GM21737 (cell line): ENCODE measurements around the gene DYNC2H1.

ENCODE experiments used
- ATAC-seq: cut with Tn5 transposase; IDR thresholded peaks from one replicate; pipeline ENCODE4 v1.9.1; 2021; ENCODE audit warnings: mild to moderate bottlenecking, moderate library complexity; ENCODE audit not compliant: unreplicated experiment

Gene DYNC2H1

DNA sequence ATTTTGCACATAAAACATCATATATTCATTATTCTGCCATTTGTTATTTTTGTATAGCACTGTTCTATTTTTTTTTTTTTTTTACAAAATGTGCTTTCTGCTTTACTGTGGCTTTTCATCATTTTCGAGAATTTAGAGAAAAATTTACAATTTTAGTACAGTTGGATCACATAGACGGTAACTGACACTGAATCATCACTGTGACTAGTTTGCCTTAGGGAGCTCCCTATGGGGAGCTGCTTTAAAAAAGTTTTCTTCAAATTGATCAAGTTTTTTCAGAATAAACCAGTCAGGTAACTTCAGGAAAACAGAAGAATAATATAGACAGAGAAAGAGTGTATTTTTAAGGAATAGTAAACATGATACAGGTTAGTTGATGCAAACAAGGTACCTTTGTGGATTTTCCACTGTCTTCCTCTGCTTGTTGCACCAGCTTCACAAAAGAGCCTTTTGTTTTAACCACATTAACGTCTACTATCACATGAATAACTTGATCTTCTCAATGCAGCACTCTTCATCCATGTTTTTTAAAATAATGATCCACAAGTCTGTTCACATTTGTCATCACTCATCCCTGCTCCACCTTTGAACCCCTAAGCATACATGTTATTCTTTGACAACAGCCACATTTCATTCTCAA, 327.0 kb downstream of the DYNC2H1 start:
- no peak for ATAC-seq

DNA sequence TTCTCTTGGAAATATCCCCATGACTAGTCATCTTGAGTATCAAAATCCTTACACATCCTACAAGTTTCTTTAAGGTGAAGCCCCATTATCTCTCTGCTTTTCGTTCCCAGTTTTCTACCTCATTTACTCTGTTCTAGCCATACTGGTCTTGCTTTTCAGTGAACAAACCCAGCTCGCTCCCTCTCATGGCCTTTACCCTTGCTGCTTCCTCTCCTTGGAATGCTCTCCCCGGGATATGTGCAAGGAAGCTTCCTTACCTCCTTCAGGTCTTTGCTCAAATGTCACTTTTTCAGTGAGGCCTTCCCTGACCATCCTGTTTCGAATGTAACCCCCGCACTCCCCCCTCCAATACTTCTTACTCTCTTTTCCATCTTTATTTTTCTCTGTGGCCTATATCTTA, 331.8 kb downstream of the DYNC2H1 start:
- no peak for ATAC-seq

DNA sequence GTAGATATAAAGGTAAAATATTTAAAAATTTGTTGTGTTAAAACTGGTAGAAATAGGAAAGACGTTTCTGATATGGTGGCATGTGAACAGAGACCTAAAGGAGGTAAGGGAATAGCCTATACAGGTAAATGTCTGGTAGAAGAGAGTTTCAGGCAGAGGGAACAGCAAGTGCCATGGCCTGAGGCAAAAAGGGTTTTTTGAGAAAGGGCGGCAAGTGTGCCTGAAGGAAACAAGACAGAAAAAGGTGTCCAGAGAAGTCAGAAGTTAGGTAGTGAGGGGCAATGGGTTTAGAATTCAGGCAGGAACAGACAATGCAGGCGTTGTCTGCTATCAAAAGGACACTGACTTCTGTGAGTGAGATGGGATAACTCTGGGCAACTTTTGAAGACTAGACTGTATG, 339.7 kb downstream of the DYNC2H1 start:
- ATAC-seq, result no peak

DNA sequence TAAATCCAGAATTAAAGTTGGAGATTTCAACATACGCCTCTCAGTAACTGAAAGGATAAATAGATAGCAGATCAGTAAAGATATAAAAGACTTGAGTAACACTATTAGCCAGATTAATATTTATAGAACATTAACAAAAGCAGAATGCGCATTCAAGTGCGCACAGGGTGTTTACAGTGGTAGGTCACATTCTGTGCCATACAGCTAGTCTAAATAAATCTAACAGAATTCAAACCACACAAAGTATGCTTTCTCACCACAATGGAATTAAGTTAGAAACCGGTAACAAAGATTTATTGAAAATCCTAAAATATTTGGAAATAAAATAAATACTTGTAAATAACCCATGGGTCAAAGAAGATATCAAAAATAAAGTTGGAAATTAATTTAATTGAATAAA, 341.0 kb downstream of the DYNC2H1 start:
- no peak for ATAC-seq

DNA sequence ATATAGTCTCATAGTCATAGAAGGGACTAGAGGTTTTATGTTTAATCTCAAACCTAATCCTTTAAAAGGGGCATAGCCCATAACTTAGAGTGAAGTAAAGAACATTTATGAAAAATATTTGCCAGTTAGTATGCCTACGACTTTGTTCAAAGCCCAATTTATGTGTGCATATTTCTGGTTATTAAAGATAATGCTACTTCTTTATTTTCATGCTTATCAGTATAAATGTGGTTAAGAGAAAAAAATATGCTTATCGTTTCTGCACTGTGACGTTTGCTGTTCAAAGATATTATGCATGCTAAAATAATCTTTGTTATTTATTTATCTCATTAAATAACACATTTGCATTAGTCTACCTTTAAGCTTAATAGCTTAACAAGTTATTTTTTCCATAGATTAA, 343.9 kb downstream of the DYNC2H1 start:
- no peak for ATAC-seq

DNA sequence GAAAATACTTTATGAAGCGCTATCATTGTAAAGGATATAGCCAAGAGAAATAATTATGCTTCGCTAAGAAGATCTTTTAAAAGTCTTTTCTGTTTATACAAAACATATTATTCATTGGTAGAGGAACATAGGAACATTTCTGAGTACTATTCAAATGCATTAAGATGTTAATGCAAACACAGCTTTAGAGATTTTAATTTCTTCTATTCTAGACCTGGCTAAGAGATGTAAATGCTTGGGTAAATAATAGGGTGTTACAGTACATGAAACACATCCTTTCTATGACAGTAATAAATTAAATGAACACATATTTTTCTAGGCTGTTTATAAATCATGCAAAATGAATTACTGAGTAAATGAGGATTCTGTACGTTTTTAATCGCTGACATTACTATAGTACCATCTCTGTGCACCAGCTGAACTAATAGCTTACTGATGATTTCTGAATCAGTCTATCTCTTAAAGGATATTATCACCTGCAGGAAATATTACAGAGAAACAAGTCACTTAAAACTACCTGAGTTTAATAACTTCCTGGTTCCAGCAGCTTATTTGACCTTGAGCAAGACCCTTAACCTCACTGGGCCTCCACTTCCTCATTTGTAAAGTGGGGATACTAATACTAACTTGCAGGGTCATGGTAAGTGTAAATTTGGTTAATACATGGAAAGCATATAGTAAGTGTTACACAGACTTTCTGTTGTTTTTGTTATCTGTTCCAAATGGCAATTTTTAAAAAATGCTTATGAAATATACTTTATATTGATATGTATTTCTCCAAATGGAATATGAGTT, 344.9 kb downstream of the DYNC2H1 start:
- no peak for ATAC-seq

DNA sequence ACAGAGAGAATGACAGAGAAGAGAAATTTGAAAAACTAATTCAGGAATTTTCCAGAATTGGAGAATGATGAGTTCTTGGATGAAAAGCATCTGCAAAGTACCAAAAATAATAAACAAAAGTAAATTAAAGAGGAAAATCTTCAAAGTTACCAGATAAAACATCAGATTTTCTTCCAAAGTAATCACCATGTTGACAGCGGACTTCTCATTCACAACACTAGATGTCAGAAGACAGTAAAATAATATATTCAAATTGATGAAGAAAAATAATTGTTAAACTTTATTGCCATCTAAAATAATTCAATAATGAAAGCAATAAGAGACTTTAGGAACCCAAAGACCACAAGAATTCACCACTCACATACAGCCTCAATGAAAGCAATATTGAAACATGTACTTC, 355.2 kb downstream of the DYNC2H1 start:
- no peak for ATAC-seq

DNA sequence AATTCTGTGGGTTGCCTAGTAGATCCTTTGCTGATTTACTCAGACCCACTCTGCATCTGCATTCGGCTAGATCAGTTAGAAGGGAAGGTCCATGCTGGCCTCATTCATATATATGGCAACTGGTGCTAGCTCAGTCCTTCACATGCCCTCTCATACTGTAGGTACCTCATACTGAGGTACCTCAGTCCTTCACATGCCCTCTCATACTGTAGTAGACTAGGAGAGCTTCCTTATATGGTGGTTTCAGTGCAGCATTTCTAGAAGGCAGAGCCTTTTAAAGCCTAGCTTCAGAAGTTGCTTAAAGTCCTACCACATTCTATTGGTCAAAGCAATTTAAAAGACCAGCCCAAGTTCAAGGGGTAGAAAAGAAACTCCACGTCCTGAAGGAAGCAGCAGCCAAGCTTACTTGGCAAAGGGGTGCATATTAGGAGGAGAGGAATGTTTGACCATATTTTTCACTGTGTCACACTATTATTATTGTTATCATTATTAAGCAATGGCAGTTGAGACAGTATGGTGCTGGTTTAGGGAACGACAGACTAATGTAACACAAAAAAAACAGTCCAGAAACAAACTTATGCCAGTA, 356.4 kb downstream of the DYNC2H1 start:
- no peak for ATAC-seq

DNA sequence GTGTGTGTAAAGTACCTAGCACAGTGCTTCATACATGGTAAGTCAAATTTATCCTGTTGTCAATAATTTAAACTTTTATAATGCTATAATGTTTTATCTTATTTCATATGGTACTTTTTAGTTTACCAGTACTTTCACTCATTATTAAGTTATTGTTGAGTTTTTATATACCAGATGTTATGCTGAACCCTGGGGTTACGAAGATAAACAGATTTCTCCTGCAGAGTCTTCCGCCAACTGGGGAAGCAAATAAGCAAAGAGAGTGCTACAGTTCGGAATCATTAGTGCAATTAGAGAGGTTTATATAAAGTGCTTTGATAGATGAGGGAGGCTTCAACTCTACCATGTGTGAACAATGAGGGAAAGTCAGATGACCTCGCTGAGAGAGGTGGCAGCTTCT, 362.3 kb downstream of the DYNC2H1 start:
- ATAC-seq, result no peak

DNA sequence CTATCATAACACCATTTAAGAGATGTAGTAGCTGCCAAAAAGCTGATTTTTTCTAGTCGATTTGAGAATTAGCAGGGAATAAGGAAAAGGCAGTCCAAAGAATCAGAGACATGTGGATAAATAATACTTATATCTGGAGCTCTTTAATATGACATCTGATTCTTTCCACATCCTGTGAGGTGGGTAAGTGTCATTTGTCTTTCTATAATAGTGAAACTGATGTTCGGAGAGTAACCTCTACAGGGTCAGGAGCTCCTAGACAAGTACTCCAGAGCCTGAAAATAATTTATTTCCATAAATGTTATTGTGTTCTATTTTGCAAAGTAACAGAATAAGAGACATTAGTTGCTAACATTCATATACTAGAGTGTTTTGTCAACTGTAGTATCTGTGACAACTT, 367.6 kb downstream of the DYNC2H1 start:
- no peak for ATAC-seq

DNA sequence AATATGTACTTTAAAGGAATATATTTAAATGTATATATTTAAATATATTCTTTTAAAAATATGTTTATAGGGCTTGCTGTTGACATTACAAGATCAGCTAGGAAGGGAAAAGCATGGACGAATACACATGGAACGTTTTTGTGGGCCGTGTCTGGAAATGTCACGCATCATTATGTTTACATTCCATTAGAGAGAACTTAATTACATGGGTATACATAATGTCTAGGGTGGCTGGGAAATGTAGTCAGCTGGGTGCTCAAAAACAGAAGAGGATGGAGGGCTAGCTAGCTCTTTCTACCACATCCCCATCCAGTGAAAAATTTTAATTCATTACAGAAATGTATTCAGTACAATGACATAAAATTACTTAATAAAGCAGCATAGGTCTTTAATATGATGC, 371.2 kb downstream of the DYNC2H1 start:
- ATAC-seq, result no peak

DNA sequence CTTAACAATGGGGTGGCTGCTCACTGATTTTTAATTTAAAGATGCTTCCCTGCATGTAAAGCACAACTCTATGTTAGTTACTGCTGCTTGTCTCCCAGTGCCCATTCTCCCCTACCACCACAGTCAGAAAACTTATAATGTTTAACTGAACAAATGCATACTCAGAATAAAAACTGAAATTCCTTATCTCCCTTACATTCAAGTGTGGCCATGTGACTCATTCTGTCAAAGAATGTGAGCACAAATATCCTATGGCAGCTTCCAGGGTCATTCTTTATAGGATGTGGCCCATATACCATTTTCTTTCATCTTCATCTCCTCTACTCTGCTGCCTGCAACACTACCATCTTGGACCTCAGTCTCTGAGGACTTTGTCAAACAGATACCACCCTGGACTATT, 374.8 kb downstream of the DYNC2H1 start:
- no peak for ATAC-seq

DNA sequence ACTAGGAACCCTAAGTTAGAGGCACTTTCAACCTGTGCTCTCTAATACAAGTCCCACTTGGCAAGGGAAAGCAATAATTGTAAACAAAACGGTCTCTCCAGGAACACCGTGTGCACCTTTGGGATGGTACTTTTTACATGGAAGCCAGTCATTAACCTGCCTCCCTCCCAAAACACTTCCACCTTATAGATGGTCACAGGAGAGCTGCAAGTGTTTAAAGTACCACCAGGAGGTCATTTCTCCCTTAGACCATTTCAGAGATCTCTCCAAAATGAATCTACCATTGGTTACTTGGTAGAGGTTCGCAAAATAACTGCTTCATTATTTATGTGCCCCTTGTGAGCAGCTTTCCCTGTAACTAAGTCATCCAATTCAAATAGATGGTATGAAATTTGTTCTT, 375.3 kb downstream of the DYNC2H1 start:
- no peak for ATAC-seq

DNA sequence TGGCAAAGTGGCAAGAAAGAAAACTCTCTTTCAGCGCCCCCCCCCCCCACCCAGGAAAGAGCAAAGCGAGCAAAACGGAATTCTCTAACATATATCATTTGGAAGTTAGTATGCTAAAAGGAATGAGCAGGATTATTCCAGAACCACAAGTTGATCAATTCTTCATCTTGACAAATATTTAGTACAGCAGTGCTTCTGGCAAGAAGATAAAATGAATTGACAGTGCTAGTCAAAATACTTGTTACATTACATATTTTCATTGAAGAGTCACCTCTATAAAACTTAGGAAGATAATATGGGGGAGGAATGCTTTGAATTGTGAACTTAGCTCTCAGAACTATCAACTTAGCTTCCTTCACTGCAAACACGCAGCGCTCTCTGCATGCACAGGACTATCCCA, 377.4 kb downstream of the DYNC2H1 start:
- no peak for ATAC-seq

DNA sequence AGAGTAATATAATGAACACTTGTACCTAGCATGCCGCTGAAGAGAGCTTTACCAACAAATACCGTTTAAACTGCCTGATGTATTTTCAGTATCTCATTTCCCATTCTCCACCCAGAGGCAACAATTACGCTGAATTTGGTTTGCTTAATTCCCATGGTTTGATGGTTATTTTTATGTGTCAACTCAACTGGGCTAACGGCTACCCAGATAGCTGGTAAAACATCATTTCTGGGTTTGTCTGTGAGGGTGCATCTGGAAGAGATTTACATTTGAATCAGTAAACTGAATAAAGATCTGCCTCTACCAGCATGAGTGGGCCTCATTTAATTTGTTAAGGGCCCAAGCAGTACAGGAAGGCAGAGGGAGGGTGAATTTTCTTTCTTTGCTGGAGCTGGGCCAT, 377.9 kb downstream of the DYNC2H1 start:
- no peak for ATAC-seq

DNA sequence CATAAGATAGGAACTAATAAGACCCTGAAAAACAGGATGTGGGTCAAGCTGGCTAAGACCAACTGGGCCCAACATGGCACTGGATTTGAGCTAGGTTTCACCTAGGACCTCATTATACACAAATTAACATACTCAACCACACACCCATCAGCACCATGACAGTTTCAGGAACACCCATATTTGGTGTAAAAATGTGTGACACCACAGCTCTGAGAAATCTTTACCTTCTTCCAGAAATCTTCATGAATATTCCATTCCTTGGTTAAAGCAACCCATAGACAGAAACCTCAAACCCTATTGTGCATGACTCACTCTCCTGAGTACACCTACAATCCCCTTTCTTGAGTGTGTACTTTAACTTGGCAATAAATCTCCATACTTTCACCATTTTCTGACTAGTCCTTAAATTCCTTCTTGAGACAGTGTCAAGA, 378.8 kb downstream of the DYNC2H1 start:
- no peak for ATAC-seq

DNA sequence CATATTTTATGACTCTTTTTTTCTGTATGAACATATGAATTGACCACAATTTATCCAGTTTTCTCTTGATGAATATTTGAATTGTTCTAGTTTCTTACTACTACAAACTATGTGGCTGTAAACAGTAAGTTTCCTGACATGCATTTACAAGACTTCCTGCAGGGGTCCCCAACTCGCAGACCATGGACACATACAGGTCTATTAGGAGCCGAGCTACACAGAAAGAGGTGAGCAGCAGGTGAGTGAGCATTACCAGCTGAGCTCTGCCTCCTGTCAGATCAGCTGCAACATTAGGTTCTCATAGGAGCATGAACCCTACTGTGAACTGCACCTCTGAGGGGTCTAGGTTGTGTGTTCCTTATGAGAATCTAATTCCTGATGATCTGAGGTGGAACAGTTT, 379.4 kb downstream of the DYNC2H1 start:
- ATAC-seq, result no peak

DNA sequence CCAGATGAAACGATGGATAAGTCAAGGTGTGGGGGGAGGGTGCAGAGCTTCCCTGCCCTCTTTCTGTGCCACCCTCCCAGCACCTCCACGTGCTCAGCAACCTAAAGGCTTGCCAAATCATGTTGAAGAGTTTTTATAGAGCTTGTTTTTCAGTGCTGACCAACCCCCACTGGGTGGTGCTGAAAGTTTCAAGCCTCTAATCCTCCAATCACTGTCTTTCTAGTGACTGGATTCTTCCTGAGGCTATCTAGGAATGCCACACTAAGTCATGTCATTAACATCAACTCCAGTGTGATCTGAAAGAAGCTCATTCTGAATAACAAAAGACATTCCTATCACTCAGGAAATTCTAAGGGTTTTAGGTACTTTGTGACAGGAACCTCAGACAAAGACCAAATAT, 382.6 kb downstream of the DYNC2H1 start:
- ATAC-seq, result no peak

DNA sequence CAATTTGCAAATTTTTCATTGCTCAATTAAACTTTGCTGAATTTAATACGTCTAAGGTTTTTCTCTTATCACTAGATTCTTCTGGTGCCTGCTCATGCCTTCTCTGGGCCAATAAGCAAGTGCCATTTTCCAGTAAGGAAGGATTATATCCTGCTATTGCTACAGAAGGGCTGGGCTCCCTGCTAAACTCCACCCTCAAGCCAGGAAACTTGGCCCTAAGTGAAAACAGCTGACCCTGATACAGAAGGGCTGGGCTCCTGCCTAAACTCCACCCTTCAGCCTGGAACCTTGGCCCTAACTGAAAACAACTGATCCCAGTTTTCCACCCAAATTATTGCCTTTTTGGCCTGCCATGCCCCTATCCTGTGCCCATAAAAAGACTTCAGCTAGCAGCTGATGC, 385.3 kb downstream of the DYNC2H1 start:
- ATAC-seq, result no peak

DNA sequence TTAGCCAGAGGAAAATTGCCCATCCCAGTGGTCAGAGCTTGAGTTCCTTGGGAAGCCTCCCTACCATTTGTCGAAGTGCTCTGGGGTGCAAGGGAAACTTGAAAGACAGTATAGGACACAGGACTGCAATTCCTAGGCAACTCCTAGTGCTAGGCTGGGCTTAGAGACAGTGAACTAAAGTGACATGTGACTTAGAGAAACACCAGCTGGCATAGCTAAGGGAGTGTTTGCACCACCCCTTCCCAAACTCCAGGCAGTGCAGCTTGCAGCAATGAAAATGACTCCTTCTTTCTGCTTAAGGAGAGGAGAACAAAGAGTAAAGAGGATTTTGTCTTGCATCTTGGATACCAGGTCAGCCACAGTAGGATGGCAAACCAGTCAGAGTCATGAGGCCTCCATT, 388.0 kb downstream of the DYNC2H1 start:
- ATAC-seq, result no peak

DNA sequence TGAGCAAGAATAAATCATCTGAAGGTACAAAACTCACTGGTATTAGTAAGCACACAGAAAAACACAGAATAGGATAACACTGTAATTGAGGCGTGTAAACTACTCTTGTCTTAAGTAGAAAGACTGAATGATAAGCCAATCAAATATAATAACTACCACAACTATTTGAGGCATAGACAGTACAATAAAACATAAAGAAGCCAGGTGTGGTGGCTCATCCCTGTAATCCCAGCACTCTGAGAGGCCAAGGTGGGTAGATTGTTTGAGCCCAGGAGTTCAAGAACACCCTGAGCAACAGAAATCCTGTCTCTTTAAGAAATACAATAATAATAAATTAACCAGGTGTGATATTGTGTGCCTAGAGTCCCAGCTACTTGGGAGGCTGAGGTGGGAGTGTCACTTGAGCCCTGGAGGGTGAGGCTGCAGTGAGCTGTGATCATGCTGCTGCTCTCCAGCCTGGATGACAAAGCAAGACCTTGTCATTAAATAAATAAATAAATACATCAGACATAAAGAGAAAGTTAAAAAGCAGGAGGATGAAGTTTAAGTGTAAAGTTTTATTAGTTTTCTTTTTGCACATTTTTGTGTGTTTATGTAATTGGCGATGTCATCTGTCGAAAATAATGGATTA, 390.6 kb downstream of the DYNC2H1 start:
- ATAC-seq, result no peak

DNA sequence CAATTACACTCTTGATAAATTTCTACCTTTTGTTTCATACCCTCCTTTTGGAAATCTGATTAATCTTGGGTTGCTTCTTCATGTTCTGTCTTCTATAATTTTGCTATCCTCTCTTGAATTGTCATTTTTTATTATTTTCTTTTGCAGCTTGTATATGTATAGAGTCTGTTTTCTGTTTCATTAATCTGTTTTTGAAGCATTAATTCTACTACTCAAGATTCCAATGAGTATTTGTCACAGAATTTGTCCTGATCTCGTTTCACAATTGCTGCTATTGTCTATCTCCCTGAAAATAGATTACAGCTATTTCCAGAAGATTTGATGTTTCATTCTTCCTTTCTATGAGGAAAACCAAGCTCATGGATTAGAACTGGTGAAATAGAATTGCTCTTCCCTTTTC, 406.1 kb downstream of the DYNC2H1 start:
- no peak for ATAC-seq
